Stomach (tissue), 9 donors: ENCODE measurements around the gene MYO16. TPM values are rescaled to one million over a fixed set of nuclear protein-coding genes. Genes with fewer than 3 reads are reported as not detected.

Experiments
- DNase-seq, 2 donors: peaks; one replicate each; pipeline versions ENCODE4 v3.0.0 to v3.0.0-alpha.2; 2013 to 2019
- H3K27ac ChIP-seq, 5 donors: fragments of 200-600 bp in 4 of 5; sonication (generic) in 4 of 5; one replicate each; pipeline ENCODE4 v1.5.1; 2013 to 2019; ENCODE audit warnings: mild to moderate bottlenecking in 1 of 5, moderate library complexity in 1 of 5
- H3K27me3 ChIP-seq, 3 donors: fragments of 200-600 bp; sonication (generic); one replicate each; pipeline ENCODE4 v1.5.1; 2017 to 2019; ENCODE audit warnings: mixed run types in 1 of 3
- H3K36me3 ChIP-seq, 4 donors: fragments of 200-600 bp; sonication (generic); 1 replicate in 3 of 4; 2 replicates in 1 of 4; pipeline ENCODE4 v1.5.1; 2016 to 2019
- H3K4me1 ChIP-seq, 4 donors: fragments of 200-600 bp; sonication (generic); one replicate each; pipeline ENCODE4 v1.5.1; 2016 to 2019
- H3K4me3 ChIP-seq, 4 donors: fragments of 200-600 bp; sonication (generic) in 3 of 4; one replicate each; pipeline ENCODE4 v1.5.1; 2016 to 2019; ENCODE audit warnings: mild to moderate bottlenecking in 1 of 4
- H3K9me3 ChIP-seq, 4 donors: fragments of 200-600 bp; sonication (generic); one replicate each; pipeline ENCODE4 v1.5.1; 2016 to 2019
- CTCF ChIP-seq, 7 experiments: fragments of 450-650 bp in 4 of 7; fragments of 200-600 bp in 3 of 7; sonication (generic) in 3 of 7; IDR thresholded peaks; one replicate each; pipeline ENCODE4 v1.5.1; 2016 to 2019; ENCODE audit warnings: antibody characterized with exemption in 7 of 7, control low read depth in 2 of 7, mild to moderate bottlenecking in 1 of 7
- EP300 ChIP-seq: sonication (generic); formaldehyde crosslinking; IDR thresholded peaks from one replicate; pipeline ENCODE4 v1.6.1; 2017; ENCODE audit warnings: antibody characterized with exemption
- POLR2A ChIP-seq, 4 donors: fragments of 450-650 bp; IDR thresholded peaks; one replicate each; pipeline ENCODE4 v1.6.1; 2016; ENCODE audit warnings: antibody characterized with exemption in 4 of 4, control low read depth in 2 of 4, mild to moderate bottlenecking in 1 of 4, moderate library complexity in 1 of 4
- POLR2AphosphoS5 ChIP-seq, 3 donors: sonication (generic); formaldehyde crosslinking; IDR thresholded peaks; one replicate each; pipeline ENCODE4 v1.6.1; 2016; ENCODE audit warnings: antibody characterized with exemption in 3 of 3
- WGBS, 5 donors: extraction: QIAGEN DNeasy Blood & Tissue Kit in 3 of 5; methylation state at CpG; one replicate each; pipeline versions ENCODE4 v1.1.5 to v1.1.7; 2013 to 2018; 5-methylcytosine and 5-hydroxymethylcytosine counted together
- intact Hi-C: fragments of 100-400 bp; cut with DNase I; formaldehyde crosslinking; loops from one replicate; pipeline ENCODE4 v1.15.1; 2023; ENCODE audit warnings: low total_unique reads
- polyA plus RNA-seq, 3 donors: library from polyadenylated mRNA; stranded (reverse); fragments of 200-250 nt; gene quantifications; one replicate each; pipeline ENCODE4 v1.2.3, GENCODE V29; 2013
- total RNA-seq, 5 donors: library from RNA; depleted of rRNA; stranded (reverse); fragments of >200 nt; gene quantifications; one replicate each; pipeline versions ENCODE4 v1.1.0 to v1.2.3, GENCODE V29; 2014 to 2016
- donor health status: healthy with polysubstance abuse.
- donor health status: Bipolar disorder and iron deficiency.
- donor health status: healthy.

MYO16 gene
- total and polyA plus RNA-seq, 8 donors: under 0.01 to 1.8 (median 0.15) TPM; not detected in 3

GRCh38 chr13:109135018-109135417 lies 505.6 kb downstream of the MYO16 start:
- no peak for DNase-seq
- intact Hi-C loops: no loop called here
- Histone ChIP-seq H3K27me3 (peaks cover 0 to 8% (median 4%) of the 10 kb centered on the region in 3 donors), H3K27ac (no peak overlapping the region), H3K4me3 (no peak overlapping the region), H3K4me1 (no peaks in the 10 kb centered on the region), H3K36me3 (no peaks in the 10 kb centered on the region), H3K9me3 (peaks cover 0 to 2% (median 0%) of the 10 kb centered on the region in 4 donors)
- no peak for TF ChIP-seq EP300
- TF ChIP-seq POLR2AphosphoS5 (IDR thresholded peaks at IDR 0.05): no peak
- TF ChIP-seq POLR2A (IDR thresholded peaks at IDR 0.05): no peak
- TF ChIP-seq CTCF (IDR thresholded peaks at IDR 0.05): no peak
- 83 to 95% (median 92%) methylated on average over 6 of the region's 6 CpGs for WGBS, 5 donors

DNA sequence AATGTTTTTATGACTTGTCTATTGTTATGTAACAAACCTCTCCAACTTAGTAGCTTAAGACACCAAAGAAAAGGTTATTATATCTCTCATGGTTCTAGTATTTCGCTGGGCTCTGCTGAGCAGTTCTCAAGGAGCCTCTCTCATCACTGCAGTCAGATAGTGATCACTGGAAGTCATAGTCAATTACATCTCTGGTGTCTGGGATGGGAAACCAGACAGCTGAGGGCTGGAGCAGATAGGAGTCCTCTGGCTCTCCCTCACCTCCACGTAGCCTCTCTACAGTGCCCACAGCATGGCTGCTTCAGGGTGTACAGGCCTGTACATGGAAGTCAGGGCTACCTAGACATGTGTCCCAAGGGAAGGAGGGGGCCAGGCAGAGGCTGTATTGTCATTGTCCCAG lies 507.5 kb downstream of the MYO16 start:
- intact Hi-C loops: no loop called here
- Histone ChIP-seq H3K4me3 (no peak overlapping the region), H3K27me3 (peaks cover 7 to 27% (median 18%) of the 10 kb centered on the region in 3 donors), H3K9me3 (peaks cover 0 to 4% (median 0%) of the 10 kb centered on the region in 4 donors), H3K4me1 (peaks cover 4 to 12% (median 8%) of the 10 kb centered on the region in 4 donors), H3K27ac (no peak overlapping the region), H3K36me3 (no peaks in the 10 kb centered on the region)
- no peak for TF ChIP-seq EP300
- WGBS, 5 donors: 89 to 100% (median 90%) methylated on average over 2 of the region's 2 CpGs
- no peak for DNase-seq

DNA sequence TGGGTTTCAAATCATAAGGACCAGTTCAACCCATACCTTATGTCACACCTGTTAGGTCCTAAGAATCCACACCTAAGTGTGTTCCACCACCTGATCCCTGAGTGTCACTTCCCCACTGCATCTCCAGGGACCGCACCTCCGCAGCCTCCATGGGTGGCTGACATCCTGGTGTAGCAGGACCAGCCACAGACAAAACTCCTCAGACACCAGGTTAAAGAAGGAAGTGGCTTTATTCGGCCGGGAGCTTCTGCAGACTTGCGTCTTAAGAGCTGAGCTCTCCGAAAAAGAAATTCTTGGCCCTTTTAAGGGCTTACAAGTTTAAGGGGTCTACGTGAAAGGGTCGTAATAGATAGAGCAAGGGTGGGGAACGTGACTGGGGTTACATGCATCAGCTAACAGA lies 509.9 kb downstream of the MYO16 start:
- Histone ChIP-seq H3K36me3 (no peaks in the 10 kb centered on the region), H3K27me3 (peaks cover 7 to 34% (median 18%) of the 10 kb centered on the region in 3 donors), H3K9me3 (peaks cover 0 to 4% (median 0%) of the 10 kb centered on the region in 4 donors), H3K4me3 (no peak overlapping the region), H3K4me1 (peaks cover 4 to 12% (median 8%) of the 10 kb centered on the region in 4 donors), H3K27ac (no peak overlapping the region)
- WGBS, 5 donors: 96 to 99% (median 97%) methylated on average over 9 of the region's 9 CpGs
- DNase-seq: no peak
- TF ChIP-seq EP300: no peak
- no peak for TF ChIP-seq CTCF (IDR thresholded peaks at IDR 0.05)
- no peak for TF ChIP-seq POLR2A (IDR thresholded peaks at IDR 0.05)
- TF ChIP-seq POLR2AphosphoS5 (IDR thresholded peaks at IDR 0.05): no peak
- intact Hi-C loops: no loop called here

GRCh38 chr13:109140054-109140453 lies 510.6 kb downstream of the MYO16 start:
- peak overlapping the region; percentile 31 to 37 (median 36) for H3K4me3 ChIP-seq
- H3K27me3 ChIP-seq: peaks cover 7 to 34% (median 18%) of the 10 kb centered on the region in 3 donors
- WGBS, 5 donors: 66 to 84% (median 70%) methylated on average over 32 to 33 of the region's 33 CpGs
- H3K9me3 ChIP-seq: peaks cover 0 to 4% (median 0%) of the 10 kb centered on the region in 4 donors
- TF ChIP-seq CTCF (IDR thresholded peaks at IDR 0.05): no peak
- TF ChIP-seq POLR2A (IDR thresholded peaks at IDR 0.05): no peak
- no peak for TF ChIP-seq EP300
- TF ChIP-seq POLR2AphosphoS5 (IDR thresholded peaks at IDR 0.05): no peak
- DNase-seq: no peak
- intact Hi-C loops: loop anchor here (10.0 kb wide), 1 partner anchor 965 kb away; no protein-coding TSS in a partner anchor
- no peak overlapping the region for H3K27ac ChIP-seq
- H3K4me1 ChIP-seq: peaks cover 4 to 12% (median 8%) of the 10 kb centered on the region in 4 donors
- no peaks in the 10 kb centered on the region for H3K36me3 ChIP-seq
